ENCODE data around the gene FKBP5. TPM values are rescaled to one million over a fixed set of nuclear protein-coding genes. Genes with fewer than 3 reads are reported as not detected.
"Not testable (repeated sequence)": the region's sequence is repeated elsewhere in the genome, so short reads cannot be mapped to it uniquely, and the experiment has no call there.

FKBP5 gene
- total and polyA plus RNA-seq, 5 experiments from 2014 or later: 75.4 to 297 (median 108) TPM

DNA sequence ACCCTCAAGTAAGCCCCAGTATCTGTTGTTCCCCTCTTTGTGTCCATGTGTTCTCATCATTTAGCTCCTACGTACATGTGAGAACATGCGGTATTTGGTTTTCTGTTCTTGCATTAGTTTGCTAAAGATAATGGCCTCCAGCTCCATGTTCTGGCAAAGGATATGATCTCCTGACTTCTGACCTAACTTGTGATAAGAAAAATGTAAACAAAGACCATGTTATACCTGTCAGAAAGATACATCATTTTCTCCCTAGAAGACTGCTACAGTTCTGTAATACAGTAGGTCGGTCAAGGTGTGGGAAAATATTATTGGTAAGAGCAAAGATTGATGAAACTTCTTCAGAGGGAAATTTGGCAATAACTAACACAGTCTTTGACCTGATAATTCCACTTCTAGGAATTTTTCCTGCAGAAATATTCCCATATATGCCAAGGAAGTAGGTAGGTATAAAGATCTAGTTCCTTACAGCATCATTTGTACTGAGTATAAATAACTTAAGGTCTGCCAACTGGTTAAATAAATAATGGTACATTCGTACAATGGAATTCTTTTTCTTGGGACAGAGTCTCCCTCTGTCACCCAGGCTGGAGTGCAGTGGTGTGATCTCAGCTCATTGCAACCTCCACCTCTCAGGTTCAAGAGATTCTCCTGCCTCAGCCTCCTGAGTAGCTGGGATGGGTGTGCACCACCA is 19.1 kb upstream of the FKBP5 start:
- Mint-ChIP-seq H3K27ac (peak overlapping the region in 2 of 10 donors; percentile 32 to 77), H3K9me3 (peaks cover 0 to 5% (median 0%) of the 10 kb centered on the region in 9 donors), H3K4me3 (no peak overlapping the region), H3K36me3 (no peaks in the 10 kb centered on the region), H3K4me1 (peaks cover 6 to 27% (median 15%) of the 10 kb centered on the region in 4 donors), H3K27me3 (no peaks in the 10 kb centered on the region)
- ATAC-seq (no peak), DNase-seq (no peak)
- POLR2A ChIA-PET: interaction anchor here (2.0 kb wide), 1 partner anchor 9 kb away, joined by 5 read pairs; no protein-coding TSS in a partner anchor

DNA sequence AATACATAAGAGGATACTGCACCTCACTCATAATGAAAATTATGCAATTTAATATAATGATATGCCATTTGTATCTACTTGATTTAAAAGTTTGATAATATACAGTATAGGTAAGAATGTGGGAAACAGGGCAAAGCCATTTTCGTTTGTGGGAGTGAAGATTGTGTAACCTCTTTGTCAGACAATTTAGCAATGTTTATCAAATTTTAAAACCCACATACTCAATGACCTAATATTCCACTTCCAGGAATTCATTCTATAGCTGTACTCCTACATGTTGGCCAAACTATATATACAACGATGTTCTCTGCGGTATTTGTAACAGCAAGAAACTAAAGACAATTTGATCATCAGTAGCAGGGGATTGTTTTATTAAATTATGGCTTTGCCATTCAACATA is 17.8 kb upstream of the FKBP5 start:
- POLR2A ChIA-PET: interaction anchor here (1.2 to 2.0 kb wide), 2 partner anchors 10 to 20 kb away, joined by 5 read pairs; no protein-coding TSS in a partner anchor
- DNase-seq (no peak), ATAC-seq (no peak)
- Mint-ChIP-seq H3K36me3 (no peaks in the 10 kb centered on the region), H3K4me3 (no peak overlapping the region), H3K9me3 (peaks cover 0 to 5% (median 0%) of the 10 kb centered on the region in 9 donors), H3K27ac (no peak overlapping the region), H3K4me1 (peaks cover 6 to 22% (median 11%) of the 10 kb centered on the region in 4 donors), H3K27me3 (no peaks in the 10 kb centered on the region)

DNA sequence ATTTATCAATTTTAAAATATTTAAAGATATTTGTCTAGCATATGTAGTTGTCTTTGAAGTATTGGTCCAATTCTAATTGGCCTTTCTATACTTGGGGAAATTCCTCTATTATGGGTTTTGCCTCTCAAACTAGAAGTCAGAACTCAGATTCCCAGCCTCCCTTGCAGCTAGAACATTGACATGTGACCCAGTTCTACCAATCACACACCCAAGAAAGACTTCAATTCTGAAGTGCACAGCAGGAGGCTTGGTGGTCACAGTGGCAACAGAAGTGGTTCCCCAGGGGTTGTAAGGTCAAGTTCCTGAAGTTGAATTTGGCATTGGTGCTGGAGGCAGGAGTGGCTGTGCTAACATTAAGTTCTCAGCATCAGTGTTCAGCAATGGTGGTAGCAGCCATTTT is 14.8 kb upstream of the FKBP5 start:
- DNase-seq (no peak), ATAC-seq (no peak)
- peaks cover 0 to 5% (median 0%) of the 10 kb centered on the region in 9 donors for H3K9me3 Mint-ChIP-seq
- H3K27me3 Mint-ChIP-seq: no peaks in the 10 kb centered on the region
- POLR2A ChIA-PET: interaction anchor here (0.9 kb wide), 1 partner anchor 33 kb away, joined by 3 read pairs; the partner anchor contains the start of gene ARMC12
- H3K4me1 Mint-ChIP-seq: peaks cover 0 to 9% (median 2%) of the 10 kb centered on the region in 4 donors
- H3K4me3 Mint-ChIP-seq: no peak overlapping the region
- H3K36me3 Mint-ChIP-seq: no peaks in the 10 kb centered on the region
- no peak overlapping the region for H3K27ac Mint-ChIP-seq

DNA sequence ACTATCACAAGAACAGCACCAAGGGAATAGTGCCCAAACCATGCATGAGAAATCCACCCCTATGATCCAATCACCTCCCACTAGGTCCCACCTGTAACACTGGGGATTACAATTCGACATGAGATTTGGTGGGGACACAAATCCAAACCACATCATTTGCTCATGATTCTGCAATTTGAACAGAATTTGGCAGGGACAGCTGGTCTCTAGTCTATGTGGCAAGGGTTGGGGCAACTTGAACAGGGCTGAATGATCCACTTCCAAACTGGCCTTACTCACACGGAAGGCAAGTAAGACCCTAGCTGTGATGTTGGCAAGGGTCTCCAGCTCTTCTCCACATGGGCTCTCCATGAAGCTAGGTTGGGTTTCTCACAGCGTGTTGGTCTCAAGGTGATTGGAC is 10.1 kb upstream of the FKBP5 start:
- DNase-seq: no peak
- POLR2A ChIA-PET: interaction anchor here (0.5 to 0.6 kb wide), 2 partner anchors 44 to 67 kb away, joined by 3 to 8 read pairs; no protein-coding TSS in a partner anchor
- Mint-ChIP-seq H3K27me3 (no peaks in the 10 kb centered on the region), H3K4me3 (no peak overlapping the region), H3K9me3 (peaks cover 0 to 4% (median 0%) of the 10 kb centered on the region in 9 donors), H3K4me1 (peaks cover 0 to 2% (median 0%) of the 10 kb centered on the region in 4 donors), H3K36me3 (no peaks in the 10 kb centered on the region), H3K27ac (peak overlapping the region in 3 of 10 donors; percentile 5 to 63 (median 47))
- ATAC-seq: no peak

DNA sequence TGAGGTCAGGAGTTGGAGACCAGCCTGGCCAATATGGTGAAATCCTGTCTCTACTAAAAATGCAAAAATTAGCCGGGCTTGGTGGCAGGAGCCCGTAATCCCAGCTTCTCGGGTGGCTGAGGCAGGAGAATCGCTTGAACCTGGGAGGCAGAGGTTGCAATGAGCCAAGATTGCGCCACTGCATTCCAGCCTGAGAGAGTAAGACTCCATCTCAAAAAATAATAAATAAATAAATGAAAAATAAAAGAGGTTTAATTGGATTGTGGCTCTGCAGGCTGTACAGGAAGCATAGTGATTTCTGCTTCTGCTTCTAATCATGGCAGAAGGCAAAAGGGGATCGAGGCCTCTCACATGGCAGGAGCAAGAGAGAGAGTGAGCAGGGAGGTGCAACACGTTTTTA is 9.7 kb upstream of the FKBP5 start:
- ATAC-seq, DNase-seq, H3K36me3 Mint-ChIP-seq, H3K4me1 Mint-ChIP-seq, H3K9me3 Mint-ChIP-seq, H3K4me3 Mint-ChIP-seq, H3K27me3 Mint-ChIP-seq, POLR2A ChIA-PET: not testable (repeated sequence)
- peak overlapping the region in 1 of 10 donors; percentile 5 for H3K27ac Mint-ChIP-seq

DNA sequence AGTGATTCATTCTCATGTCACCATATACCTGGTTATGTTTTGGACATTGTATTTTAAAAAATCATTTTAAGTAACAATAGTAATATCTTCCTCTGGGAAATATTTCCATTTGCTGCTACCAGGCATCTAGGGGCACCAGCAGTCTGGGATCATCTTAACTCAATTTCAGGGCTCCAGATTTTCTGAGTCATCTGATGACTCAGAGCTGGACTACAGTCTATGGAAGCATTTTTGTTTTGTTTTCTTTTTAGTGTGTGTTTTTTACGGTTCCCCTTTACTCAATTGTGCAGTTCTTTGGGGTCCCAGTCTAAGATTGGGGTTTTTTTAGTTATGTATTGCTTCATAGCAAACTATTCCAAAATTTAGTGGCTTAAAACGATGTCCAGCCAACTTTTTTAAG is 5.7 kb upstream of the FKBP5 start:
- POLR2A ChIA-PET: no interaction called here
- DNase-seq: no peak
- H3K4me1 Mint-ChIP-seq: peaks cover 0 to 8% (median 5%) of the 10 kb centered on the region in 4 donors
- H3K4me3 Mint-ChIP-seq: no peak overlapping the region
- H3K27me3 Mint-ChIP-seq: no peaks in the 10 kb centered on the region
- H3K36me3 Mint-ChIP-seq: no peaks in the 10 kb centered on the region
- H3K9me3 Mint-ChIP-seq: no peaks in the 10 kb centered on the region
- no peak for ATAC-seq
- peak overlapping the region in 1 of 10 donors; percentile 16 for H3K27ac Mint-ChIP-seq

DNA sequence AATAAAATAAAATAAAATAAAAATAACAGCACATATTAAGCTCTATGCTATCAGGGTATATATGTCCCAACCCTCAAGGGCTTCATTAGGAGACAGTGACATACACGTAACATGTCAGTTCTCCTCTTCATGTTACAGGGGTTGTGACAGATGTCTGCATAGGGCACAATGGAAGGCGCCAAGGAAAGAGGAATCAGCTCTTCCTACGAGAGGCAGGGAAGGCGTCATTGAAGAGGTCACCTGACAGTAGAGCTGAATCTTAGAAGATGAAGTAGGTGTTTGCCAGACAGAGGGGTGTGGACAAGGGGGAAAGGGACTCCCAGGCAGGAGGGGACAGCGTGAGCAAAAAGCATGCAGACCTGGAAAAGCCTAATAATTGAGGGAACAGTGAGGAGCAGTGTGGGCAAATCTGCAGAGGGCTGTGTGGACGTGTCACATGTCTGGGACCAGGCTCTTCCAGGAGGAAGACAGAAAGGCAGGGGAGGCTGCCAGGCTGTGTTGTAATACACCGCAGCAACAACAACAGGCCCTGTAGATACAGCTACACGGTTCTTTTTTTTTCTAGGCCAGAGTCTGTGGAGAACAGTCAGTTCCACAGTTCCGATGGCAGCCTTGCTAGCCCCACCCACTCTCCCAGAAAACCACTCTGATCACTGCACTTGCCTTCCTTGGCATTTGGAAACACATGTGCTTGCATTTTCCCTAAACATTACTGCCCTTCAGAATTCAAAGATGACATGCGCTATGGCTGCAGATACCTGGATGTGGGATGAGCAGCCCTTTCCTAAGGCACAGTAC is 2.5 kb upstream of the FKBP5 start:
- no peaks in the 10 kb centered on the region for H3K9me3 Mint-ChIP-seq
- no peaks in the 10 kb centered on the region for H3K27me3 Mint-ChIP-seq
- peaks cover 0 to 4% (median 0%) of the 10 kb centered on the region in 3 donors for H3K36me3 Mint-ChIP-seq
- H3K27ac Mint-ChIP-seq: peak overlapping the region in 9 of 10 donors; percentile 15 to 84 (median 76)
- peaks cover 9 to 13% (median 12%) of the 10 kb centered on the region in 4 donors for H3K4me1 Mint-ChIP-seq
- no peak overlapping the region for H3K4me3 Mint-ChIP-seq
- ATAC-seq: no peak
- no peak for DNase-seq
- POLR2A ChIA-PET: interaction anchor here (0.6 to 1.0 kb wide), 5 partner anchors 12 to 100 kb away, joined by 3 to 4 read pairs (median 3); no protein-coding TSS in a partner anchor

DNA sequence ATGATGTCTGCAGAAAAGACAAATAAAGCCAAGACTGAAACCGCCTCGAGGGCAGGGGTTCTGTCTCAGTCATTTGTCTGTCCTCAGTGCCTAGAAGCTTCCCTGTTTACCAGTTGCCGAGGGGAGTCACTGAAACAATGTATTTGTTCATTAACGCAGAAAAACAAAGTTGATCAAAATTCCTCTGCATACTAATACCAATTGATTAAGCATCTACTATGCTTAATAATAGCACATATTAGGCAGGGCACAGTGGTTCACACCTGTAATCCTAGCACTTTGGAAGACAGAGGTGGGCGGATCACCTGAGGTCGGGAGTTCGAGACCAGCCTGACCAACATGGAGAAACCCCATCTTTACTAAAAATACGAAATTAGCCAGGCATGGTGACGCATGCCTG is 1.8 kb upstream of the FKBP5 start:
- no peaks in the 10 kb centered on the region for H3K27me3 Mint-ChIP-seq
- H3K27ac Mint-ChIP-seq: peak overlapping the region in 4 of 10 donors; percentile 1 to 40 (median 14)
- POLR2A ChIA-PET: interaction anchor here (0.6 to 1.0 kb wide), 4 partner anchors 12 to 100 kb away, joined by 3 to 4 read pairs (median 3); no protein-coding TSS in a partner anchor
- no peak overlapping the region for H3K4me3 Mint-ChIP-seq
- H3K4me1 Mint-ChIP-seq: peaks cover 9 to 13% (median 12%) of the 10 kb centered on the region in 4 donors
- DNase-seq (no peak), ATAC-seq (no peak)
- no peaks in the 10 kb centered on the region for H3K9me3 Mint-ChIP-seq
- H3K36me3 Mint-ChIP-seq: peaks cover 0 to 4% (median 0%) of the 10 kb centered on the region in 3 donors

DNA sequence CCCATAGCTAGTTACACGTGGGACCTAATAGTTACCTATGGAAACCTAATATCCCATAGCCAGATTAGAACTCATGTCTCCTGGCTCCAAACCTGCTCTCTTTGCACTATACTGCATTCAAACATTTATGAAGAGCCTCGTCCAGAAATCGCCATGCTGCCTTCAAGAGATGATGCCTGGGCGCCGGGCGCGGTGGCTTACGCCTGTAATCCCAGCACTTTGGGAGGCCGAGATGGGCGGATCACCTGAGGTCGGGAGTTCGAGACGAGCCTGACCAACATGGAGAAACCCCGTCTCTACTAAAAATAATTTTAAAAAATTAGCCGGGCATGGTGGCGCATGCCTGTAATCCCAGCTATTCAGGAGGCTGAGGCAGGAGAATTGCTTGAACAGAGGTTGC is 1.3 kb upstream of the FKBP5 start:
- not testable (repeated sequence) for H3K27me3 Mint-ChIP-seq, H3K36me3 Mint-ChIP-seq, DNase-seq, ATAC-seq, H3K9me3 Mint-ChIP-seq
- POLR2A ChIA-PET: interaction anchor here (0.7 to 2.0 kb wide), 2 partner anchors 11 to 38 kb away, joined by 3 to 18 read pairs; no protein-coding TSS in a partner anchor
- Mint-ChIP-seq H3K4me3 (peak overlapping the region in 8 of 10 donors; percentile 19 to 89 (median 52)), H3K4me1 (peaks cover 9 to 16% (median 12%) of the 10 kb centered on the region in 4 donors), H3K27ac (peak overlapping the region in 5 of 10 donors; percentile 19 to 93 (median 58))

DNA sequence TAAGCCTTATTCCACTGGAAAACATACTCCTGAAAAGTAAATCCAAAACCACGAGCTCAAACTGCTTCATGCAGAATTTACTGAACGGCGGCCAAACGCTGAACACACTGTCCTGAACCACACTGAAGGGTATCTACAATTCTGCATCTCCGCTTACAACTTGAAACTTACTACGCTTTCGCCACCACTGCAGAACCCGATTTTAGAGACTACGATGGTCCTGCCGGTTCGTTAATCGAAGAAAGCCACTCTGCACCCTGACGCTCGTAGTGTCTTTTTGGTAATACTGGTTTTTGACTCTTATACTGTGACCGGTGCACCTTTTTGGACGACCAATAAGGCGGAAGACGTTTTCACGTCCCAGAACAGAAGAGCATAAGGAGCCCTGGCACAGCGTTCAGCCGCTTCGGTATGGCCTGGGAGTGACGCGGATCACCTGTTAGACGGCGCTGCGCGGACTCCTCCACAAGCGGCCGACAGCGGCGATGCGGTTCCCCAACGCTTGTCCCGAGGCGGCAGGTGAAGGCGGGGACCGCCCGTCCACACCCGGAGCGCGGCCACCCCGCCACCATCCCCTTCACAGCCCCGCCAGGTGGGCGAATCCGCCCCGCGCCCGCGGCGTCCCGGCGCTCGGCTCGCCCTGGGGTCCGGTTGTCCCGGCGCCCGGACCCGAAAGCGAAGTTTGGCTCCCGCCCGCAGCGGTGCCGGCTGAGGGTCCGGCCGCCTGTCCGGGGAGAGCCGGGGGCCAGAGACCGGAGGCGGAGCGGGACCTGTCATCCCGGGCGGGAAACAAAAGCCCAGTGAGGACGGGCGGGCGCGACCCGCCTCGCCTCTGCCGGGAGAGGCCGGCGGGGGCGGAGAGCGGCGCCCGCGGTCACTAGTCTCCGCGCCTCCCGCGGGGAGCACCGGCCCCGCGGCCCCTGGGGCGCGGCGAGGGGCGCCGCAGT is 784 bp downstream of the FKBP5 start:
- Mint-ChIP-seq H3K9me3 (no peaks in the 10 kb centered on the region), H3K36me3 (peaks cover 0 to 11% (median 4%) of the 10 kb centered on the region in 3 donors), H3K4me3 (peak overlapping the region; percentile 97 to 100 (median 98)), H3K27me3 (no peaks in the 10 kb centered on the region), H3K4me1 (peaks cover 9 to 18% (median 16%) of the 10 kb centered on the region in 4 donors), H3K27ac (peak overlapping the region; percentile 84 to 99 (median 96))
- DNase-seq: peak; percentile 12 to 67 (median 46)
- peak; percentile 51 to 54 for ATAC-seq
- POLR2A ChIA-PET: interaction anchor here (0.9 to 3.6 kb wide), 12 partner anchors 16 to 164 kb away, joined by 3 to 36 read pairs (median 6); partner anchors contain the start of gene ARMC12

DNA sequence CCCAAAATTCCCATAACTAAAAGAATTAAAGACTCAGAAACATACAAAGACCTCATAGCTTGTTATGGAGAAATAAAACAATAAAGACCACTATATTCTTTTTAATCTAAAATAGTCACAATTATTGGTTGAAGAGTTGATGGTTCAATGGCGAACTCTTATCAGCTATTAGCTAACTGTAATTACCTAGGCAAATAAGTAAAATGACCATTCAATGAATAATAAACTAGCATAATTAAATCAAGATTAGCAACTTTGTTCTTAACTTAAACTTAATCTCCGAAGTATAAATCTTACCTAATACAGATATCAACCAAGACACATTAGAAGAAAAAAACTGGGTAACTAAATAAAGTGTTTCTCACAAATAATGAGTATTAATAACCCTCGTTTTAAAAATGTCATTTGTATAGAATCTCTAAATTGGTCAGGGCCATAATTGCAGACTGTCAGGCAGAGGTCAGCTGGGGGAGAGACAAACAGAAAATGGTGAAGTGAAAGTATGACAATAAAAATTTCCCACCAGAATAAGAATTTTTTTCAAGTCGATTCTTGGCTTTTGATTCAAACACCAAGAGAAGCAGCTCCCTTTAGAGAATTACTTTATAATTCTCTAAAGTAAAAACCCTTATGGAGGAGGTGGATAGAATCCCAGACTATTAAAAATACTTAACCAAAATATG is 1.7 kb downstream of the FKBP5 start:
- POLR2A ChIA-PET: interaction anchor here (1.0 to 3.6 kb wide), 11 partner anchors 15 to 164 kb away, joined by 3 to 36 read pairs (median 6); partner anchors contain the start of gene ARMC12
- peaks cover 4 to 17% (median 5%) of the 10 kb centered on the region in 3 donors for H3K36me3 Mint-ChIP-seq
- H3K27me3 Mint-ChIP-seq: no peaks in the 10 kb centered on the region
- H3K4me3 Mint-ChIP-seq: peak overlapping the region; percentile 97 to 100 (median 98)
- no peaks in the 10 kb centered on the region for H3K9me3 Mint-ChIP-seq
- H3K27ac Mint-ChIP-seq: peak overlapping the region; percentile 26 to 99 (median 94)
- DNase-seq (no peak), ATAC-seq (no peak)
- peaks cover 11 to 26% (median 24%) of the 10 kb centered on the region in 4 donors for H3K4me1 Mint-ChIP-seq

Data from naive thymus-derived CD8-positive, alpha-beta T cell (primary cell).